ENCODE measurements around the gene LDLRAP1.
A peak's percentile ranks its signal among the peaks of the same experiment; 100 is the strongest.

Gene LDLRAP1

DNA sequence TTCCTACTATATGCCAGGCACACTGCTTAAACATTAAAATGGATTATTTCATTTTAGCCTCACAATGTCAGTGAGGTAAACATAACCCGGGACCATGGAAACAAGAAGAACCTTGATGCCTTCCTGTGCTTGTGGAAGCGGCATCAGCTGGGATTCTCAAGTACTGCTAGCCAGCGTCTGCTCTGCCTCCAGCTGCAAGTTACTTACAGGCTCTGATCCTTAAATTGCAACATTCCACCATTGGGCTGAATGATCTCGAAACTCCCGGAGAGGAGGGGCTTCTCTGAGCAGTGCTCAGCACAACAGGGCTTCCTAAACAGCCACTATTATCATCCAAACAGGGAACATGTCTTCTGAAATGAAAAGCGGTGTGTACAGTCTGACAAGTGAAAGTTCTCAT, 66.5 kb downstream of the LDLRAP1 start:
- no peaks in the 10 kb centered on the region for H3K9me3 ChIP-seq
- intact Hi-C loops (cut with DNase I; ENCODE audit: low total_unique reads) = loop anchor here (2.0 to 10.0 kb wide), 3 partner anchors 187 to 385 kb away; partner anchors contain the start of gene PAFAH2
- TF ChIP-seq, protein P1, sequence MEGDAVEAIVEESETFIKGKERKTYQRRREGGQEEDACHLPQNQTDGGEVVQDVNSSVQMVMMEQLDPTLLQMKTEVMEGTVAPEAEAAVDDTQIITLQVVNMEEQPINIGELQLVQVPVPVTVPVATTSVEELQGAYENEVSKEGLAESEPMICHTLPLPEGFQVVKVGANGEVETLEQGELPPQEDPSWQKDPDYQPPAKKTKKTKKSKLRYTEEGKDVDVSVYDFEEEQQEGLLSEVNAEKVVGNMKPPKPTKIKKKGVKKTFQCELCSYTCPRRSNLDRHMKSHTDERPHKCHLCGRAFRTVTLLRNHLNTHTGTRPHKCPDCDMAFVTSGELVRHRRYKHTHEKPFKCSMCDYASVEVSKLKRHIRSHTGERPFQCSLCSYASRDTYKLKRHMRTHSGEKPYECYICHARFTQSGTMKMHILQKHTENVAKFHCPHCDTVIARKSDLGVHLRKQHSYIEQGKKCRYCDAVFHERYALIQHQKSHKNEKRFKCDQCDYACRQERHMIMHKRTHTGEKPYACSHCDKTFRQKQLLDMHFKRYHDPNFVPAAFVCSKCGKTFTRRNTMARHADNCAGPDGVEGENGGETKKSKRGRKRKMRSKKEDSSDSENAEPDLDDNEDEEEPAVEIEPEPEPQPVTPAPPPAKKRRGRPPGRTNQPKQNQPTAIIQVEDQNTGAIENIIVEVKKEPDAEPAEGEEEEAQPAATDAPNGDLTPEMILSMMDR (IDR thresholded peaks at IDR 0.05) = no peak
- H3K27me3 ChIP-seq = no peaks in the 10 kb centered on the region
- no peak for DNase-seq
- peaks cover 0 to 2% (median 0%) of the 10 kb centered on the region in 4 donors for H3K4me1 ChIP-seq
- no peak overlapping the region for H3K4me3 ChIP-seq
- no peak overlapping the region for H3K27ac ChIP-seq
- no peaks in the 10 kb centered on the region for H3K36me3 ChIP-seq

DNA sequence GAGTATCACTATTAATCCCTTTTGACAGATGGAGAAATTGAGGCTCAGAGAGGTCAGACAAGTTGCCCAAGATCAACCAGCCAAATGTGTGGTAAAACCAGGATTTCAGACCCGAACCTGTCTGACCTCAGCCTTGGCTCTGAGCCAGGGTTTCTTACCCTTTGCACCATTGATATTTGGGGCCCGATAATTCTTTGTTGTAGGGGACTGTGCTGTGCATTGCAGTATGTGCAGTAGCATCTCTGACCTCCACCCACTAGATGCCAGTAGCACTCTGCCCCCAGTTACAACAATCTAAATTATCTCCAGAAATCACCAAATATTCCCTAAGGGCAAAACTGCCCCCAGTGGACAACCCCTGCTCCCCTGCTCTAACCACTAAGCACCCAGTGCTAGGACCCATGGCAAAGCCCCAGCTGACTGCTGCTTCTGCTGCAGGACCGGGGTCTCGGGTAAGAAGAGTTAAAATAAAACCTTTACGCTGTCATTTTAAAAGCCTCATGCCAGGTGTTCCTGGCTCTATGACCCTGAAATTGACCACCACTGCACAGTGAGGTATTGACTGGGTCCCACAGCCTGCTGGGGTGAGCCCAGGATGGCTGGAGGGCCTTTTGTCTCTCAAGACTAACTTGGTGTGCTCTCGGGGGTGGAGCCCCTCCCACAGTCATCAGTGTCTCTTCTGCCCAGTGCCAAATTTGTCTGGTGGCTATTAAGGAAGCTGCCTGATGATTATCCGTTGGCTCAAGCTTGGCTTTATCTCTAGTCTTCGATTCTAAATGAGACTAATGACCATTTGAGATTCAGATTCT, 67.6 kb downstream of the LDLRAP1 start:
- Histone ChIP-seq H3K36me3 (no peaks in the 10 kb centered on the region), H3K27ac (no peak overlapping the region), H3K27me3 (no peaks in the 10 kb centered on the region), H3K9me3 (no peaks in the 10 kb centered on the region), H3K4me3 (no peak overlapping the region), H3K4me1 (peaks cover 0 to 11% (median 5%) of the 10 kb centered on the region in 4 donors)
- intact Hi-C loops (cut with DNase I; ENCODE audit: low total_unique reads) = loop anchor here (10.0 kb wide), 1 partner anchor 384 kb away; the partner anchor contains the start of gene PAFAH2
- no peak for DNase-seq
- TF ChIP-seq, protein P1 (IDR thresholded peaks at IDR 0.05) = peak; percentile 9 to 22

DNA sequence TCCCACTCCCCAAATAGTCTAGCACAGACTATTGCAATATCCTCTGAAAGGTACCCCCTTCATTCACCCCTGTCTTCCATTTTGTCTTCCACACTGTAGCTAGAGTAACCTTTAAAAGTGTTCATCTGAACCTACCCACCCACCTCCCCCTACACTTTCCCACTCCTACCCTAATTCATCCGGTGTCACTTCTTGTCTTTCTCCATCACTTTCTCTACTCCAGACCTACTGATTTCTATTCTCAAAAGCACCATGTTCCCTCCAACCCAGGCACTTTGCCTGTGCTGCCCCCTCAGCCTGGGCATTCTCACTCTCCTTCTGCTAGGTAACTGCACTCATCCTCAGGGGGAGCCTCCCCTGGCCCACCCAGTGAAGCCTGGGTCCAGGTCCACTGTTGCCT, 68.4 kb downstream of the LDLRAP1 start:
- Histone ChIP-seq H3K4me3 (no peak overlapping the region), H3K4me1 (peaks cover 0 to 14% (median 5%) of the 10 kb centered on the region in 4 donors), H3K36me3 (no peaks in the 10 kb centered on the region), H3K9me3 (no peaks in the 10 kb centered on the region), H3K27me3 (no peaks in the 10 kb centered on the region), H3K27ac (no peak overlapping the region)
- DNase-seq = no peak
- TF ChIP-seq, protein P1 (IDR thresholded peaks at IDR 0.05) = no peak
- intact Hi-C loops (cut with DNase I; ENCODE audit: low total_unique reads) = loop anchor here (10.0 kb wide), 1 partner anchor 383 kb away; the partner anchor contains the start of gene PAFAH2

DNA sequence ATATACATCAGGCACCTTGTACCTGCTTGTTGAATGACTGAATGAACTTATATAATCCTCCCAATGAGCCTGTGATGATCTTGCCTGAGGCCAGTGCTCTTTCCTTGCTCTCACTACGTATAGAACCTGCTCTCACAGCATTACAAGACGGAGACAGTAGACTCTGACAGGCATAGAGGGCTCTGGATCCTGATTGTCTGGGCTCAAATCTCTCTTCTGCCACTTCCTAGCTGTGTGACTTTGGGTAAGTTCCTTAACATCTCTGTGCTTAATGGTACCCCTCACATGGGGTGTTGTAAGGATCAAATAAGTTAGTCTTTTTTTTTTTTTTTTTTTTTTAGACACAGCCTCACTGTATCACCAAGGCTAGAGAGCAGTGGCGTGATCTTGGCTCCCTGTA, 69.0 kb downstream of the LDLRAP1 start:
- intact Hi-C loops (cut with DNase I; ENCODE audit: low total_unique reads) = loop anchor here (10.0 kb wide), 1 partner anchor 382 kb away; the partner anchor contains the start of gene PAFAH2
- DNase-seq = no peak
- TF ChIP-seq, protein P1 (IDR thresholded peaks at IDR 0.05) = no peak

DNA sequence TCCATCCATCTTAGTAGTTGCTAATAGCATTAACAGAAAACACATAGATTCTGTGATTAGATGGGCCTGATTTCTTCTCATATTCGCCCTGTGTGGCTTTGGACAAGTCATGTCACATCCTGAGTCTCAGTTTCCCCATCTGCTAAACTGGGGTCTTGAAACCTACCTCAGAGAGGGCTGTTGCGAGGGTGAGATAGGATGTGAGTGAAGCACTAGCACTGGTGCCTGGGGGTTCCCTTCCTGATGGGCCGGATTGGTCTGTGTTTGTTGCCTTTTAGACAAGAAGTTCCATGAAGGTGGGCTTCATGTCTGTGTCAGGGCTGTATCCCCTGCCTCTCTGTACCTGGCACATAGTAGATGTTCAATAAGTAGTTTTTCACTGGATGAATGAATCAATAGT, 69.7 kb downstream of the LDLRAP1 start:
- H3K36me3 ChIP-seq = no peaks in the 10 kb centered on the region
- H3K4me3 ChIP-seq = no peak overlapping the region
- peaks cover 0 to 20% (median 9%) of the 10 kb centered on the region in 4 donors for H3K4me1 ChIP-seq
- H3K9me3 ChIP-seq = no peaks in the 10 kb centered on the region
- DNase-seq = no peak
- H3K27me3 ChIP-seq = no peaks in the 10 kb centered on the region
- intact Hi-C loops (cut with DNase I; ENCODE audit: low total_unique reads) = loop anchor here (10.0 kb wide), 1 partner anchor 382 kb away; the partner anchor contains the start of gene PAFAH2
- H3K27ac ChIP-seq = no peak overlapping the region
- TF ChIP-seq, protein P1 (IDR thresholded peaks at IDR 0.05) = no peak

More for the DNA sequence above, 69.0 kb downstream of the LDLRAP1 start:
- no peak overlapping the region for H3K4me3 ChIP-seq
- no peaks in the 10 kb centered on the region for H3K36me3 ChIP-seq
- H3K27me3 ChIP-seq = no peaks in the 10 kb centered on the region
- H3K9me3 ChIP-seq = no peaks in the 10 kb centered on the region
- no peak overlapping the region for H3K27ac ChIP-seq
- peaks cover 0 to 14% (median 5%) of the 10 kb centered on the region in 4 donors for H3K4me1 ChIP-seq
